ENCODE results near the gene ATP5MC2. TPM values are rescaled to one million over a fixed set of nuclear protein-coding genes. Genes with fewer than 3 reads are reported as not detected.

Gene ATP5MC2
- total RNA-seq, 1 donor from 2014 or later, result 461 TPM

DNA sequence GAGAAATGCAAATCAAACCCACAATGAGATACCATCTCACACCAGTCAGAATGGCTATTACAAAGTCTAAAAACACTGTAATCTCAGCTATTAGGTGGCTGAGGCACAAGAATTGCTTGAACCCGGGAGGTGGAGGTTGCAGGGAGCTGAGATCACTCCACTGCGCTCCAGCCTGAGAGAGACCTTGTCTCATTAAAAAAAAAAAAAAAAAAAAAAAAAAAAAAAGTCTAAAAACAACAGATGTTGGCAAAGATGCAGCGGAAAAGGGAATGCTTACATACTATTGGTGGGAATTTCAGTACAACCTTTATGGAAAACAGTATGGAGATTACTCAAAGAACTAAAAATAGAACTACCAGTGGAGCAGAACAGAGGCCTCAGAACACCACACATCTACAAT lies 30.7 kb downstream of the ATP5MC2 start:
- no peak overlapping the region for H3K27ac ChIP-seq
- Mint-ChIP-seq H3K4me1 (peaks cover 2% of the 10 kb centered on the region), H3K36me3 (no peaks in the 10 kb centered on the region), H3K27ac (no peak overlapping the region), H3K27me3 (ENCODE audit: insufficient read depth, low read depth) (peaks cover under 1% of the 10 kb centered on the region), H3K9me3 (no peaks in the 10 kb centered on the region), H3K4me3 (no peak overlapping the region)
- no peak overlapping the region for H3K4me2 ChIP-seq
- DNase-seq (ENCODE audit: low spot score), result no peak
- H3K4me3 ChIP-seq, result no peak overlapping the region
- no peaks in the 10 kb centered on the region for H3F3A ChIP-seq (ENCODE audit: low read depth)
- H3K36me3 ChIP-seq, result no peaks in the 10 kb centered on the region
- no peaks in the 10 kb centered on the region for H4K20me1 ChIP-seq (ENCODE audit: low read depth)
- TF ChIP-seq CTCF (IDR thresholded peaks at IDR 0.05) (no peak), EZH2phosphoT487 (IDR thresholded peaks at IDR 0.05) (no peak), EZH2 (IDR thresholded peaks at IDR 0.05) (no peak)
- no peaks in the 10 kb centered on the region for H3K79me2 ChIP-seq (ENCODE audit: low read depth)
- no peak overlapping the region for H2AFZ ChIP-seq (replicated peaks)
- H3K9me3 ChIP-seq (ENCODE audit: low read depth), result no peaks in the 10 kb centered on the region
- no peaks in the 10 kb centered on the region for H3K27me3 ChIP-seq
- H3K9ac ChIP-seq, result no peak overlapping the region
- H3K4me1 ChIP-seq, result no peaks in the 10 kb centered on the region

GRCh38 chr12:53644133-53644532 lies 31.8 kb downstream of the ATP5MC2 start:
- no peak overlapping the region for H3K4me3 ChIP-seq
- H3K4me1 Mint-ChIP-seq, result no peaks in the 10 kb centered on the region
- no peaks in the 10 kb centered on the region for H3K9me3 ChIP-seq (ENCODE audit: low read depth)
- H2AFZ ChIP-seq (replicated peaks), result no peak overlapping the region
- H4K20me1 ChIP-seq (ENCODE audit: low read depth), result no peaks in the 10 kb centered on the region
- H3K4me2 ChIP-seq, result no peak overlapping the region
- no peaks in the 10 kb centered on the region for H3K9me3 Mint-ChIP-seq
- no peak overlapping the region for H3K9ac ChIP-seq
- no peak for DNase-seq (ENCODE audit: low spot score)
- H3K36me3 Mint-ChIP-seq, result no peaks in the 10 kb centered on the region
- no peak overlapping the region for H3K4me3 Mint-ChIP-seq
- H3K27me3 Mint-ChIP-seq (ENCODE audit: insufficient read depth, low read depth), result peaks cover 2% of the 10 kb centered on the region
- no peak overlapping the region for H3K27ac Mint-ChIP-seq
- TF ChIP-seq CTCF (IDR thresholded peaks at IDR 0.05), result no peak
- TF ChIP-seq EZH2phosphoT487 (IDR thresholded peaks at IDR 0.05), result no peak
- TF ChIP-seq EZH2 (IDR thresholded peaks at IDR 0.05), result no peak
- H3F3A ChIP-seq (ENCODE audit: low read depth), result no peaks in the 10 kb centered on the region
- no peaks in the 10 kb centered on the region for H3K4me1 ChIP-seq
- H3K27me3 ChIP-seq, result no peaks in the 10 kb centered on the region
- H3K79me2 ChIP-seq (ENCODE audit: low read depth), result no peaks in the 10 kb centered on the region
- no peaks in the 10 kb centered on the region for H3K36me3 ChIP-seq
- H3K27ac ChIP-seq, result no peak overlapping the region

GRCh38 chr12:53643232-53643979 lies 32.5 kb downstream of the ATP5MC2 start:
- Histone ChIP-seq H3K9me3 (ENCODE audit: low read depth) (no peaks in the 10 kb centered on the region), H3K36me3 (no peaks in the 10 kb centered on the region), H3K4me1 (no peaks in the 10 kb centered on the region), H3K27ac (no peak overlapping the region), H3K79me2 (ENCODE audit: low read depth) (no peaks in the 10 kb centered on the region), H3K9ac (no peak overlapping the region), H3K27me3 (no peaks in the 10 kb centered on the region), H3K4me3 (no peak overlapping the region), H4K20me1 (ENCODE audit: low read depth) (no peaks in the 10 kb centered on the region), H3K4me2 (no peak overlapping the region), H2AFZ (replicated peaks) (no peak overlapping the region), H3F3A (ENCODE audit: low read depth) (no peaks in the 10 kb centered on the region)
- no peak overlapping the region for H3K4me3 Mint-ChIP-seq
- no peak overlapping the region for H3K27ac Mint-ChIP-seq
- H3K4me1 Mint-ChIP-seq, result no peaks in the 10 kb centered on the region
- TF ChIP-seq CTCF (IDR thresholded peaks at IDR 0.05) (no peak), EZH2phosphoT487 (IDR thresholded peaks at IDR 0.05) (no peak), EZH2 (IDR thresholded peaks at IDR 0.05) (no peak)
- H3K27me3 Mint-ChIP-seq (ENCODE audit: insufficient read depth, low read depth), result peaks cover 2% of the 10 kb centered on the region
- H3K36me3 Mint-ChIP-seq, result no peaks in the 10 kb centered on the region
- no peak for DNase-seq (ENCODE audit: low spot score)
- no peaks in the 10 kb centered on the region for H3K9me3 Mint-ChIP-seq

Data from neural progenitor cell (in vitro differentiated cells).